Kidney epithelial cell (primary cell): Measurements from ENCODE around the gene ARID5B. TPM values are rescaled to one million over a fixed set of nuclear protein-coding genes. Genes with fewer than 3 reads are reported as not detected.

ENCODE experiments used
- DNase-seq: peaks from one replicate; pipeline ENCODE4 v3.0.0-alpha.2; 2010; ENCODE audit warnings: low read depth
- H3K27me3 ChIP-seq: 2 replicates; pipeline ENCODE4 v1.6.0; 2011; ENCODE audit warnings: low read length; ENCODE audit not compliant: control insufficient read depth, insufficient read depth
- H3K36me3 ChIP-seq: 2 replicates; pipeline ENCODE4 v1.5.1; 2011; ENCODE audit warnings: low read length; ENCODE audit not compliant: control insufficient read depth, insufficient read depth
- H3K4me3 ChIP-seq: 2 replicates; pipeline ENCODE4 v1.5.1; 2011; ENCODE audit warnings: low read depth, mild to moderate bottlenecking, control low read depth, low read length
- CTCF ChIP-seq: IDR thresholded peaks from 2 replicates; pipeline ENCODE4 v1.5.1; 2011; ENCODE audit warnings: mild to moderate bottlenecking, moderate library complexity, low read length, control low read depth, inconsistent platforms; ENCODE audit not compliant: insufficient read depth, poor library complexity, severe bottlenecking
- total RNA-seq: library from RNA; depleted of rRNA; stranded (reverse); fragments of >200 nt; gene quantifications from 2 replicates; pipeline ENCODE4 v1.2.3, GENCODE V29; 2015

The ARID5B gene
- total RNA-seq, 1 donor from 2014 or later, result 11.6 TPM

- Histone ChIP-seq H3K36me3 (no peaks in the 10 kb centered on the region), H3K27me3 (no peaks in the 10 kb centered on the region), H3K4me3 (peak overlapping the region; percentile 75)
- no peak for DNase-seq
- no peak for TF ChIP-seq CTCF
Observed at GRCh38 chr10:61901829-61902444, 438 bp downstream of the ARID5B start.

GRCh38 chr10:61902445-61903220 is 1.1 kb downstream of the ARID5B start:
- TF ChIP-seq CTCF, result peak; percentile 22
- H3K4me3 ChIP-seq, result peak overlapping the region; percentile 75

GRCh38 chr10:61903221-61903927 is 1.9 kb downstream of the ARID5B start:
- peak; percentile 37 for TF ChIP-seq CTCF
- Histone ChIP-seq H3K27me3 (no peaks in the 10 kb centered on the region), H3K4me3 (peak overlapping the region; percentile 75), H3K36me3 (peaks cover 1% of the 10 kb centered on the region)
- no peak for DNase-seq

More at GRCh38 chr10:61902445-61903220, 1.1 kb downstream of the ARID5B start:
- Histone ChIP-seq H3K36me3 (no peaks in the 10 kb centered on the region), H3K27me3 (no peaks in the 10 kb centered on the region)
- no peak for DNase-seq

- no peak for DNase-seq
- TF ChIP-seq CTCF, result no peak
Observed at GRCh38 chr10:61903928-61904344, 2.4 kb downstream of the ARID5B start.

GRCh38 chr10:61904733-61905725 is 3.5 kb downstream of the ARID5B start:
- no peak for DNase-seq
- no peaks in the 10 kb centered on the region for H3K27me3 ChIP-seq
- peaks cover 1% of the 10 kb centered on the region for H3K36me3 ChIP-seq
- H3K4me3 ChIP-seq, result peak overlapping the region; percentile 75
- peak; percentile 66 for TF ChIP-seq CTCF

More at GRCh38 chr10:61903928-61904344, 2.4 kb downstream of the ARID5B start:
- Histone ChIP-seq H3K27me3 (no peaks in the 10 kb centered on the region), H3K36me3 (peaks cover 1% of the 10 kb centered on the region), H3K4me3 (peak overlapping the region; percentile 75)
